CD4-positive, CD25-positive, alpha-beta regulatory T cell (primary cell): ENCODE data around the gene FOXF1. TPM values are rescaled to one million over a fixed set of nuclear protein-coding genes. Genes with fewer than 3 reads are reported as not detected.
A peak's percentile ranks its signal among the peaks of the same experiment; 100 is the strongest.

ENCODE experiments used
- ATAC-seq, 2 donors: fragments of 150-1000 bp; cut with Tn5 transposase; one replicate each; pipeline ENCODE4 v1.10.0; 2021; ENCODE audit warnings: low read depth in 2 of 2, moderate number of reproducible peaks in 2 of 2, moderate library complexity in 1 of 2
- DNase-seq, 3 donors: peaks; one replicate each; pipeline versions ENCODE4 v3.0.0 to v3.0.0-alpha.2; 2012 to 2022; ENCODE audit warnings: mixed read lengths in 1 of 3
- H3K27ac ChIP-seq: one replicate; pipeline ENCODE4 v1.7.0; 2013; ENCODE audit warnings: mild to moderate bottlenecking, low read length; ENCODE audit not compliant: insufficient read depth, poor library complexity, severe bottlenecking
- H3K27me3 ChIP-seq: one replicate; pipeline ENCODE4 v1.7.0; 2013; ENCODE audit warnings: low read length; ENCODE audit not compliant: control insufficient read depth, insufficient read depth
- H3K36me3 ChIP-seq: one replicate; pipeline ENCODE4 v1.7.0; 2013; ENCODE audit warnings: mild to moderate bottlenecking, low read length, moderate library complexity; ENCODE audit not compliant: control insufficient read depth, insufficient read depth
- H3K4me1 ChIP-seq: 2 replicates; pipeline ENCODE4 v1.7.0; 2013; ENCODE audit warnings: mild to moderate bottlenecking, low read length; ENCODE audit not compliant: insufficient read depth, control insufficient read depth, poor library complexity, severe bottlenecking
- H3K4me3 ChIP-seq: one replicate; pipeline ENCODE4 v1.7.0; 2013; ENCODE audit warnings: low read depth, mild to moderate bottlenecking, low read length, moderate library complexity
- H3K9me3 ChIP-seq, 2 experiments: 1 replicate in 1 of 2; 2 replicates in 1 of 2; pipeline ENCODE4 v1.7.0; 2013; ENCODE audit warnings: low read length in 2 of 2, mild to moderate bottlenecking in 1 of 2, moderate library complexity in 1 of 2; ENCODE audit not compliant: control insufficient read depth in 2 of 2
- H3K27ac Mint-ChIP-seq, 3 donors: one replicate each; pipeline ENCODE4 v1.8.0; 2020 to 2022; ENCODE audit warnings: mild to moderate bottlenecking in 3 of 3, mixed read lengths in 3 of 3, moderate library complexity in 2 of 3
- H3K27me3 Mint-ChIP-seq: one replicate; pipeline ENCODE4 v1.8.0; 2022; ENCODE audit warnings: mild to moderate bottlenecking, mixed read lengths
- H3K36me3 Mint-ChIP-seq: one replicate; pipeline ENCODE4 v1.8.0; 2020; ENCODE audit warnings: mixed read lengths
- H3K4me1 Mint-ChIP-seq, 4 donors: one replicate each; pipeline ENCODE4 v1.8.0; 2020 to 2022; ENCODE audit warnings: mixed read lengths in 4 of 4, mild to moderate bottlenecking in 1 of 4
- H3K4me3 Mint-ChIP-seq, 4 donors: one replicate each; pipeline ENCODE4 v1.8.0; 2020 to 2022; ENCODE audit warnings: mild to moderate bottlenecking in 4 of 4, mixed read lengths in 4 of 4, moderate library complexity in 3 of 4
- H3K9me3 Mint-ChIP-seq, 7 donors: one replicate each; pipeline ENCODE4 v1.8.0; 2020 to 2022; ENCODE audit warnings: mixed read lengths in 7 of 7, mild to moderate bottlenecking in 3 of 7, moderate library complexity in 2 of 7
- polyA plus RNA-seq, 4 donors: library from polyadenylated mRNA; unstranded; fragments of 300-500 nt; fragmentation: Illumina TruSeq; gene quantifications; one replicate each; pipeline ENCODE4 v1.2.3, GENCODE V29; 2021
- total RNA-seq: library from RNA; stranded (reverse); gene quantifications from one replicate; pipeline ENCODE4 v1.2.3, GENCODE V29; 2022

Gene FOXF1
- total and polyA plus RNA-seq, 5 donors from 2014 or later = not detected

- Histone ChIP-seq H3K4me1 (no peaks in the 10 kb centered on the region), H3K27me3 (no peaks in the 10 kb centered on the region), H3K4me3 (no peak overlapping the region), H3K9me3 (no peaks in the 10 kb centered on the region), H3K27ac (no peak overlapping the region), H3K36me3 (peaks cover 23% of the 10 kb centered on the region)
- Mint-ChIP-seq H3K27me3 (no peaks in the 10 kb centered on the region), H3K9me3 (peaks cover 0 to 4% (median 0%) of the 10 kb centered on the region in 7 donors), H3K27ac (no peak overlapping the region), H3K36me3 (peaks cover 10% of the 10 kb centered on the region), H3K4me1 (no peaks in the 10 kb centered on the region), H3K4me3 (no peak overlapping the region)
- ATAC-seq (no peak), DNase-seq (no peak)
Observed at GRCh38 chr16:86531641-86532525, 21.6 kb downstream of the FOXF1 start.

- H3K36me3 ChIP-seq = peaks cover 24% of the 10 kb centered on the region
- H3K4me3 ChIP-seq = no peak overlapping the region
- H3K27ac ChIP-seq = no peak overlapping the region
- H3K4me1 ChIP-seq = no peaks in the 10 kb centered on the region
- Mint-ChIP-seq H3K4me1 (no peaks in the 10 kb centered on the region), H3K27ac (no peak overlapping the region), H3K4me3 (no peak overlapping the region), H3K9me3 (peaks cover 0 to 4% (median 0%) of the 10 kb centered on the region in 7 donors), H3K36me3 (peaks cover 9% of the 10 kb centered on the region), H3K27me3 (no peaks in the 10 kb centered on the region)
- H3K9me3 ChIP-seq = no peaks in the 10 kb centered on the region
- H3K27me3 ChIP-seq = no peaks in the 10 kb centered on the region
- DNase-seq (no peak), ATAC-seq (no peak)
Observed at GRCh38 chr16:86532526-86532815, 22.1 kb downstream of the FOXF1 start.

- H3K27me3 ChIP-seq = no peaks in the 10 kb centered on the region
- no peaks in the 10 kb centered on the region for H3K4me1 ChIP-seq
- Mint-ChIP-seq H3K4me1 (no peaks in the 10 kb centered on the region), H3K27me3 (no peaks in the 10 kb centered on the region), H3K9me3 (peaks cover 0 to 3% (median 0%) of the 10 kb centered on the region in 7 donors), H3K27ac (no peak overlapping the region), H3K4me3 (no peak overlapping the region), H3K36me3 (peaks cover 6% of the 10 kb centered on the region)
- no peak overlapping the region for H3K27ac ChIP-seq
- DNase-seq = no peak
- peaks cover 30% of the 10 kb centered on the region for H3K36me3 ChIP-seq
- no peaks in the 10 kb centered on the region for H3K9me3 ChIP-seq
- no peak for ATAC-seq
- H3K4me3 ChIP-seq = no peak overlapping the region
Observed at GRCh38 chr16:86533076-86533475, 22.7 kb downstream of the FOXF1 start.

GRCh38 chr16:86533767-86534351, 23.5 kb downstream of the FOXF1 start:
- H3K9me3 ChIP-seq = no peaks in the 10 kb centered on the region
- Mint-ChIP-seq H3K27ac (peak overlapping the region in 1 of 3 donors; percentile 32), H3K4me1 (no peaks in the 10 kb centered on the region), H3K27me3 (no peaks in the 10 kb centered on the region), H3K4me3 (no peak overlapping the region), H3K36me3 (peaks cover 11% of the 10 kb centered on the region), H3K9me3 (peaks cover 0 to 3% (median 0%) of the 10 kb centered on the region in 7 donors)
- ATAC-seq (no peak), DNase-seq (no peak)
- H3K27ac ChIP-seq = no peak overlapping the region
- no peak overlapping the region for H3K4me3 ChIP-seq
- H3K36me3 ChIP-seq = peaks cover 38% of the 10 kb centered on the region
- H3K4me1 ChIP-seq = no peaks in the 10 kb centered on the region
- H3K27me3 ChIP-seq = no peaks in the 10 kb centered on the region

- no peak for DNase-seq
Observed at GRCh38 chr16:86534779-86535615, 24.7 kb downstream of the FOXF1 start.

GRCh38 chr16:86536621-86537020, 26.3 kb downstream of the FOXF1 start:
- H3K4me1 Mint-ChIP-seq = no peaks in the 10 kb centered on the region
- H3K27me3 Mint-ChIP-seq = no peaks in the 10 kb centered on the region
- H3K4me3 Mint-ChIP-seq = no peak overlapping the region
- Histone ChIP-seq H3K9me3 (no peaks in the 10 kb centered on the region), H3K36me3 (peaks cover 64% of the 10 kb centered on the region), H3K27ac (no peak overlapping the region), H3K4me1 (no peaks in the 10 kb centered on the region), H3K4me3 (no peak overlapping the region), H3K27me3 (no peaks in the 10 kb centered on the region)
- H3K9me3 Mint-ChIP-seq = peaks cover 0 to 3% (median 0%) of the 10 kb centered on the region in 7 donors
- ATAC-seq (no peak), DNase-seq (no peak)
- H3K27ac Mint-ChIP-seq = no peak overlapping the region
- H3K36me3 Mint-ChIP-seq = peaks cover 27% of the 10 kb centered on the region

More at GRCh38 chr16:86534779-86535615, 24.7 kb downstream of the FOXF1 start:
- H3K36me3 ChIP-seq = peaks cover 48% of the 10 kb centered on the region
- H3K27ac ChIP-seq = no peak overlapping the region
- no peak for ATAC-seq
- no peaks in the 10 kb centered on the region for H3K4me1 ChIP-seq
- H3K27me3 ChIP-seq = no peaks in the 10 kb centered on the region
- Mint-ChIP-seq H3K4me3 (no peak overlapping the region), H3K27me3 (no peaks in the 10 kb centered on the region), H3K36me3 (peaks cover 18% of the 10 kb centered on the region), H3K4me1 (no peaks in the 10 kb centered on the region), H3K27ac (no peak overlapping the region), H3K9me3 (peaks cover 0 to 3% (median 0%) of the 10 kb centered on the region in 7 donors)
- no peaks in the 10 kb centered on the region for H3K9me3 ChIP-seq
- H3K4me3 ChIP-seq = no peak overlapping the region

GRCh38 chr16:86537486-86537885, 27.2 kb downstream of the FOXF1 start:
- Histone ChIP-seq H3K4me1 (no peaks in the 10 kb centered on the region), H3K36me3 (peaks cover 69% of the 10 kb centered on the region), H3K27me3 (no peaks in the 10 kb centered on the region), H3K4me3 (no peak overlapping the region), H3K27ac (no peak overlapping the region), H3K9me3 (no peaks in the 10 kb centered on the region)
- no peak for ATAC-seq
- DNase-seq = no peak
- peaks cover 0 to 3% (median 0%) of the 10 kb centered on the region in 7 donors for H3K9me3 Mint-ChIP-seq
- no peak overlapping the region for H3K27ac Mint-ChIP-seq
- H3K27me3 Mint-ChIP-seq = no peaks in the 10 kb centered on the region
- no peaks in the 10 kb centered on the region for H3K4me1 Mint-ChIP-seq
- no peak overlapping the region for H3K4me3 Mint-ChIP-seq
- H3K36me3 Mint-ChIP-seq = peaks cover 31% of the 10 kb centered on the region
